Tibial artery (tissue), 4 donors: ENCODE measurements around the gene CTSA.

Experiments
- DNase-seq, 2 donors: peaks; one replicate each; pipeline ENCODE4 v3.0.0-alpha.2; 2019
- H3K27ac ChIP-seq, 2 donors: fragments of 200-600 bp; sonication (generic) in 1 of 2; 1 replicate in 1 of 2; 2 replicates in 1 of 2; pipeline ENCODE4 v1.5.1; 2018 to 2019; ENCODE audit warnings: mild to moderate bottlenecking in 1 of 2
- H3K27me3 ChIP-seq, 2 donors: fragments of 200-600 bp; sonication (generic) in 1 of 2; one replicate each; pipeline versions ENCODE4 v1.5.1 to v1.6.0; 2016 to 2019
- H3K36me3 ChIP-seq, 3 donors: fragments of 200-600 bp; sonication (generic) in 2 of 3; one replicate each; pipeline ENCODE4 v1.5.1; 2016 to 2019; ENCODE audit warnings: mild to moderate bottlenecking in 2 of 3
- H3K4me1 ChIP-seq, 4 donors: fragments of 200-600 bp; sonication (generic) in 2 of 4; 1 replicate in 3 of 4; 2 replicates in 1 of 4; pipeline ENCODE4 v1.5.1; 2016 to 2019
- H3K4me3 ChIP-seq, 2 donors: fragments of 200-600 bp; sonication (generic) in 1 of 2; 1 replicate in 1 of 2; 2 replicates in 1 of 2; pipeline ENCODE4 v1.5.1; 2018 to 2019; ENCODE audit warnings: mild to moderate bottlenecking in 2 of 2
- H3K9me3 ChIP-seq, 3 donors: fragments of 200-600 bp; sonication (generic) in 1 of 3; one replicate each; pipeline ENCODE4 v1.5.1; 2016 to 2019
- CTCF ChIP-seq, 2 experiments: fragments of 200-600 bp in 1 of 2; fragments of 450-650 bp in 1 of 2; IDR thresholded peaks; one replicate each; pipeline ENCODE4 v1.5.1; 2017 to 2019; ENCODE audit warnings: antibody characterized with exemption in 2 of 2, mild to moderate bottlenecking in 1 of 2, moderate library complexity in 1 of 2
- intact Hi-C: fragments of 100-400 bp; cut with DNase I; formaldehyde crosslinking; loops from one replicate; pipeline ENCODE4 v1.15.0; 2023; ENCODE audit warnings: low total_unique reads

The CTSA gene

DNA sequence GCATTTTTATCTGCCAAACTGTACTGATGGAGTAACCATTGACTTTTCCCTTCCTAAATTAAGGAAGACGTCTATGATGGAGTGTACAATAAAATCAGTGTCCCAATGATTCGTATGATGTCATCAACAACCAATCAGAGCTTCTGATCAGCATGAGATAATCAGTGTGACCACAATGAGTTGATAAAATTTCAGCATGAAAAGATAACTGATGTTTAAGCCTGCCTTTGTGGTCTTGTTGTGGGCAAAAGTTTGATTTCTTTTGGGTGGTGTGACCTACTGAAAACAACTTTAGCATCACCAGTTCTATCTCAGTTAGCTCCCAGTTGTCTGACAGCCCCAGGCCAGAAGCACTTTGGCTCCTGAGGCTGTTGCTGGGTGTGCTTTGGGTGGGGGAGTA is 46.6 kb downstream of the CTSA start:
- no peak for TF ChIP-seq CTCF (IDR thresholded peaks at IDR 0.05)
- H3K27ac ChIP-seq = no peak overlapping the region
- no peaks in the 10 kb centered on the region for H3K9me3 ChIP-seq
- intact Hi-C loops = loop anchor here (5.0 kb wide), 2 partner anchors 35 to 1445 kb away; partner anchors contain the start of gene ZNF335
- no peaks in the 10 kb centered on the region for H3K27me3 ChIP-seq
- no peak overlapping the region for H3K4me3 ChIP-seq
- H3K36me3 ChIP-seq = peaks cover 48 to 57% (median 50%) of the 10 kb centered on the region in 3 donors
- no peak for DNase-seq
- H3K4me1 ChIP-seq = peaks cover 0 to 25% (median 16%) of the 10 kb centered on the region in 4 donors

DNA sequence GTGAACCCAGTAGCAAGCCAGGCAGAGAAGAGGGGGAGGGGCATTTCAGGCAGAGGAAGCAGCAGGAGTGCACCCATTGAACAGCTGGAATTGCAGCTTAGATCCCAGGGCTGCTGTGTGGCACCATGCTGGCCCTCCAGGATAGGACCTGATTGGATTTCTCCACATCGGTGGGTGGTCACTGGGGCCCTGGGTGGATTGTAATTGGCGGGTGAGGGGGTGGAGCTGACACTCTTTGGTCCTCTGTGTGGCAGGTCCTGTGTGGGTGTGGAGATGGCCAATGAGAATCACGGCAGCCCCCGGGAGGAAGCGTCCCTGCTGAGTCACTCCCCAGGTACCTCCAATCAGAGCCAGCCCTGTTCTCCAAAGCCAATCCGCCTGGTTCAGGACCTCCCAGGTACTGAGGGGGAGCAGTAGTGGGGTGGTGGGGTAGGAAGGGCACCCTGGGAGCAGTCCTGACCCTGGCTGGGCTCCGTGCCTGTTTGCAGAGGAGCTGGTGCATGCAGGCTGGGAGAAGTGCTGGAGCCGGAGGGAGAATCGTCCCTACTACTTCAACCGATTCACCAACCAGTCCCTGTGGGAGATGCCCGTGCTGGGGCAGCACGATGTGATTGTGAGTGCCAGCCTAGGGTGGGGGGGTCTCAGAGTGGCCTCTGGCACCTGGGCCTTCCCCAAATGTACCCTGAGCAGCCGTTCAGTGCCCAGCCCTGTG is 47.7 kb downstream of the CTSA start:
- TF ChIP-seq CTCF (IDR thresholded peaks at IDR 0.05) = no peak
- H3K36me3 ChIP-seq = peaks cover 59 to 68% (median 61%) of the 10 kb centered on the region in 3 donors
- peaks cover 0 to 14% (median 7%) of the 10 kb centered on the region in 4 donors for H3K4me1 ChIP-seq
- H3K4me3 ChIP-seq = no peak overlapping the region
- intact Hi-C loops = loop anchor here (5.0 kb wide), 2 partner anchors 33 to 1443 kb away; partner anchors contain the start of gene ZNF335
- no peaks in the 10 kb centered on the region for H3K27me3 ChIP-seq
- H3K27ac ChIP-seq = no peak overlapping the region
- H3K9me3 ChIP-seq = no peaks in the 10 kb centered on the region
- no peak for DNase-seq

- Histone ChIP-seq H3K9me3 (no peaks in the 10 kb centered on the region), H3K4me1 (peaks cover 0 to 14% (median 7%) of the 10 kb centered on the region in 4 donors), H3K27me3 (no peaks in the 10 kb centered on the region), H3K36me3 (peaks cover 71 to 80% (median 73%) of the 10 kb centered on the region in 3 donors), H3K4me3 (no peak overlapping the region), H3K27ac (no peak overlapping the region)
- DNase-seq = no peak
- TF ChIP-seq CTCF (IDR thresholded peaks at IDR 0.05) = no peak
- intact Hi-C loops = no loop called here
Observed at GRCh38 chr20:45940053-45940452, 48.9 kb downstream of the CTSA start.

- peaks cover 75 to 84% (median 77%) of the 10 kb centered on the region in 3 donors for H3K36me3 ChIP-seq
- no peak for DNase-seq
- H3K27ac ChIP-seq = no peak overlapping the region
- peaks cover 0 to 14% (median 7%) of the 10 kb centered on the region in 4 donors for H3K4me1 ChIP-seq
- intact Hi-C loops = no loop called here
- H3K4me3 ChIP-seq = no peak overlapping the region
- TF ChIP-seq CTCF (IDR thresholded peaks at IDR 0.05) = no peak
- H3K9me3 ChIP-seq = no peaks in the 10 kb centered on the region
- no peaks in the 10 kb centered on the region for H3K27me3 ChIP-seq
Observed at GRCh38 chr20:45940469-45940868, 49.3 kb downstream of the CTSA start.

- TF ChIP-seq CTCF (IDR thresholded peaks at IDR 0.05) = no peak
- intact Hi-C loops = no loop called here
- H3K27ac ChIP-seq = no peak overlapping the region
Observed at GRCh38 chr20:45943613-45944012, 52.5 kb downstream of the CTSA start.

More at GRCh38 chr20:45943613-45944012, 52.5 kb downstream of the CTSA start:
- H3K36me3 ChIP-seq = peaks cover 90 to 100% (median 96%) of the 10 kb centered on the region in 3 donors
- H3K4me1 ChIP-seq = peaks cover 0 to 4% (median 0%) of the 10 kb centered on the region in 4 donors
- H3K4me3 ChIP-seq = no peak overlapping the region
- no peaks in the 10 kb centered on the region for H3K27me3 ChIP-seq
- no peaks in the 10 kb centered on the region for H3K9me3 ChIP-seq
- no peak for DNase-seq
